PC-9 (cell line): ENCODE results near the gene FFAR3. TPM values are rescaled to one million over a fixed set of nuclear protein-coding genes. Genes with fewer than 3 reads are reported as not detected.
A peak's percentile ranks its signal among the peaks of the same experiment; 100 is the strongest.

Experiments used
- BruUV-seq: library from RNA; stranded (reverse); fragments of 400-500 nt; replicated peaks from 2 replicates; lab custom pipeline; 2021; lab: Mats Ljungman, UMichigan
- CTCF ChIA-PET: fragments of 300-600 bp; sonication (Branson Sonifier 250); formaldehyde crosslinking; loops from one replicate; lab custom pipeline; 2022; ENCODE audit warnings: antibody characterized with exemption; lab: Charles Lee
- POLR2A ChIA-PET: fragments of 300-600 bp; sonication (Branson Sonifier 250); formaldehyde crosslinking; loops from one replicate; lab custom pipeline; 2022; ENCODE audit warnings: antibody characterized with exemption; ENCODE audit not compliant: unreplicated experiment; lab: Charles Lee
- DNase-seq, 2 experiments: peaks; one replicate each; pipeline versions ENCODE4 v3.0.0 to v3.0.0-alpha.2; 2015 to 2022; ENCODE audit warnings: mixed read lengths in 1 of 2
- H2AFZ ChIP-seq: fragments of 200-600 bp; sonication (generic); 2 replicates; pipeline ENCODE4 v1.8.1; 2017; ENCODE audit warnings: antibody characterized with exemption
- H3F3A ChIP-seq: fragments of 200-600 bp; sonication (generic); 2 replicates; pipeline ENCODE4 v1.8.1; 2017; ENCODE audit warnings: antibody characterized with exemption, mild to moderate bottlenecking, low read depth; ENCODE audit not compliant: insufficient read depth
- H3K27ac ChIP-seq: fragments of 200-600 bp; sonication (generic); 2 replicates; pipeline ENCODE4 v1.6.1; 2016; ENCODE audit warnings: mixed run types
- H3K27me3 ChIP-seq: fragments of 200-600 bp; sonication (generic); 2 replicates; pipeline ENCODE4 v1.6.1; 2016; ENCODE audit warnings: low read depth, mixed run types; ENCODE audit not compliant: insufficient read depth
- H3K36me3 ChIP-seq: fragments of 200-600 bp; sonication (generic); 2 replicates; pipeline ENCODE4 v1.6.1; 2016; ENCODE audit warnings: low read depth, mixed run types
- H3K4me1 ChIP-seq: fragments of 200-600 bp; sonication (generic); replicated peaks from 2 replicates; pipeline ENCODE4 v1.6.1; 2016; ENCODE audit warnings: mixed run types; ENCODE audit not compliant: insufficient read depth
- H3K4me2 ChIP-seq: fragments of 200-600 bp; sonication (generic); 2 replicates; pipeline ENCODE4 v1.6.1; 2017; ENCODE audit warnings: mixed run types
- H3K4me3 ChIP-seq: fragments of 200-600 bp; sonication (generic); 2 replicates; pipeline ENCODE4 v1.6.1; 2016; ENCODE audit warnings: mixed run types
- H3K79me2 ChIP-seq: fragments of 200-600 bp; sonication (generic); 2 replicates; pipeline ENCODE4 v1.6.1; 2017; ENCODE audit warnings: low read depth, mixed run types
- H3K9me2 ChIP-seq: fragments of 200-600 bp; sonication (generic); 2 replicates; pipeline ENCODE4 v1.8.1; 2017; ENCODE audit warnings: mild to moderate bottlenecking; ENCODE audit not compliant: insufficient read depth
- H3K9me3 ChIP-seq: fragments of 200-600 bp; sonication (generic); 2 replicates; pipeline ENCODE4 v1.8.1; 2016; ENCODE audit warnings: low read depth; ENCODE audit not compliant: insufficient read depth
- H4K20me1 ChIP-seq: fragments of 200-600 bp; sonication (generic); 2 replicates; pipeline ENCODE4 v1.8.1; 2017; ENCODE audit not compliant: insufficient read depth
- EZH2 ChIP-seq: fragments of 200-600 bp; sonication (generic); IDR thresholded peaks from 2 replicates; pipeline ENCODE4 v1.8.0; 2017; ENCODE audit warnings: antibody characterized with exemption, low read depth
- intact Hi-C: fragments of 100-400 bp; cut with micrococcal nuclease; formaldehyde crosslinking; loops from one replicate; pipeline ENCODE4 v1.10.0; 2022; ENCODE audit not compliant: unreplicated experiment
- total RNA-seq: library from RNA; stranded (reverse); gene quantifications from 2 replicates; pipeline ENCODE4 v1.2.3, GENCODE V29; 2021
- TF ChIP-seq, protein P1 (sequence below): fragments of 200-600 bp; sonication (generic); conservative IDR thresholded peaks from 2 replicates; pipeline ENCODE4 v1.6.1; 2017; ENCODE audit warnings: mixed run types, antibody characterized with exemption, mild to moderate bottlenecking, moderate library complexity

Gene FFAR3
- total RNA-seq, 1 experiment from 2014 or later = not detected

DNA sequence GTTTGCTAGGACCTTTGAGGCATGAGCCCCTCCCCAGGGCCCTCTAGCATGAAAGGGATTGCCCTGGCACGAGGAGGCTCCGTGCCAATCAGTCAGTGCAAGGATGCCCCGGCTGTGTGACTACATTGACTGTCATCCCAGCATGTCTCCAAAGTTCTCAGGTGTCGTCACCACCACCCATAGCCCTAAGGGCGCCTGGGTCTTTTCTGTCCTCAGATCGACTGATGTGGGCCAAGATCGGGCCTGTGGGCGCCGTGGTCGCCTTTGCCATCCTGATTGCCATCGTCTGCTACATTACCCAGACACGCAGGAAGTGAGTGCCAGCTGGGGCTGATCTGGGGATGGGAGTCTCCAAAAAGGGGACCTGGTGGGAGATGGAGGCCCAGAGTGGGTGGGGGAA lies 47.9 kb upstream of the FFAR3 start:
- ChIA-PET POLR2A (no interaction called here), CTCF (no interaction called here)
- intact Hi-C loops = loop anchor here (10.0 kb wide), 1 partner anchor 624 kb away; the partner anchor contains the start of gene LRFN3
- peak; percentile 37 to 63 for DNase-seq
- Histone ChIP-seq H3K4me3 (peak overlapping the region; percentile 86), H3K4me2 (peak overlapping the region; percentile 99), H3K4me1 (peaks cover 74% of the 10 kb centered on the region), H2AFZ (no peak overlapping the region), H3K9me3 (no peaks in the 10 kb centered on the region), H3K9me2 (no peaks in the 10 kb centered on the region), H3K27me3 (no peaks in the 10 kb centered on the region), H3K27ac (peak overlapping the region; percentile 97), H3F3A (peaks cover 62% of the 10 kb centered on the region), H4K20me1 (no peaks in the 10 kb centered on the region), H3K79me2 (peaks cover 46% of the 10 kb centered on the region), H3K36me3 (peaks cover 28% of the 10 kb centered on the region)
- BruUV-seq = no TSS peak
- no peak for TF ChIP-seq EZH2
- TF ChIP-seq, protein P1, sequence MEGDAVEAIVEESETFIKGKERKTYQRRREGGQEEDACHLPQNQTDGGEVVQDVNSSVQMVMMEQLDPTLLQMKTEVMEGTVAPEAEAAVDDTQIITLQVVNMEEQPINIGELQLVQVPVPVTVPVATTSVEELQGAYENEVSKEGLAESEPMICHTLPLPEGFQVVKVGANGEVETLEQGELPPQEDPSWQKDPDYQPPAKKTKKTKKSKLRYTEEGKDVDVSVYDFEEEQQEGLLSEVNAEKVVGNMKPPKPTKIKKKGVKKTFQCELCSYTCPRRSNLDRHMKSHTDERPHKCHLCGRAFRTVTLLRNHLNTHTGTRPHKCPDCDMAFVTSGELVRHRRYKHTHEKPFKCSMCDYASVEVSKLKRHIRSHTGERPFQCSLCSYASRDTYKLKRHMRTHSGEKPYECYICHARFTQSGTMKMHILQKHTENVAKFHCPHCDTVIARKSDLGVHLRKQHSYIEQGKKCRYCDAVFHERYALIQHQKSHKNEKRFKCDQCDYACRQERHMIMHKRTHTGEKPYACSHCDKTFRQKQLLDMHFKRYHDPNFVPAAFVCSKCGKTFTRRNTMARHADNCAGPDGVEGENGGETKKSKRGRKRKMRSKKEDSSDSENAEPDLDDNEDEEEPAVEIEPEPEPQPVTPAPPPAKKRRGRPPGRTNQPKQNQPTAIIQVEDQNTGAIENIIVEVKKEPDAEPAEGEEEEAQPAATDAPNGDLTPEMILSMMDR = no peak

DNA sequence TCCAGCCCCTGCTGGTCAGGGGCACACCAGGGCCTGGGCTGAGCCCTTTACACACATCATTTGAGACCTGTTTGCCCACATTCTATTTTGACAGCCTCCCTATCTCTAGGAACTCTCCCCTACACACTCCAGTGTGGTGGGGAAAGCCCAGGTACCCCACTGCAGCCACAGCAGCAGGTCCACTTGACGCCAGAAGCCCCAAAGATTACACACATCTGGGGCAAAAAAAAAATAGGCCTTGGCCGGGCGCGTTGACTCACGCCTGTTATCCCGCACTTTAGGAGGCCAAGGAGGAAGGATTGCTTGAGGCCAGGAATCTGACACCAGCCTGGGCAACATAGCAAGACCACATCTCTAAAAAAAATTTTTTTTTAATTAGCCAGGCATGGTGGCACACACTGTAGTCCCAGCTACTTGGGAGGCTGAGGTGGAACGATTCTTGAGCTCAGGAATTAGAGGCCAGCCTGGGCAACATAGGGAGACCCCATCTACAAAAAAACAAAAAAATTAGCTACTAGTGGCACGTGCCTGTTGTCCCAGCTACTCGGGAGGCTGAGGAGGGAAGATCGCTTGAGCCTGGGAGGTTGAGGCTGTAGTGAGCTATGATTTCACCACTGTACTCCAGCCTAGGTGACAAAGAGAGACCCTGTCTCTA lies 47.3 kb upstream of the FFAR3 start:
- TF ChIP-seq, protein P1 = no peak
- no peak for TF ChIP-seq EZH2
- BruUV-seq = no TSS peak
- peaks cover 80% of the 10 kb centered on the region for H3K4me1 ChIP-seq
- H2AFZ ChIP-seq = no peak overlapping the region
- DNase-seq = peak; percentile 49 to 85
- peak overlapping the region; percentile 86 for H3K4me3 ChIP-seq
- H3K79me2 ChIP-seq = peaks cover 46% of the 10 kb centered on the region
- H3K9me2 ChIP-seq = no peaks in the 10 kb centered on the region
- no peaks in the 10 kb centered on the region for H3K9me3 ChIP-seq
- ChIA-PET CTCF (interaction anchor here (0.6 kb wide), 2 partner anchors 41 to 56 kb away, joined by 3 read pairs; no protein-coding TSS in a partner anchor), POLR2A (no interaction called here)
- intact Hi-C loops = loop anchor here (10.0 kb wide), 1 partner anchor 624 kb away; the partner anchor contains the start of gene LRFN3
- peaks cover 67% of the 10 kb centered on the region for H3F3A ChIP-seq
- peak overlapping the region; percentile 97 for H3K27ac ChIP-seq
- H3K27me3 ChIP-seq = no peaks in the 10 kb centered on the region
- no peaks in the 10 kb centered on the region for H4K20me1 ChIP-seq
- H3K4me2 ChIP-seq = peak overlapping the region; percentile 99
- peaks cover 28% of the 10 kb centered on the region for H3K36me3 ChIP-seq

DNA sequence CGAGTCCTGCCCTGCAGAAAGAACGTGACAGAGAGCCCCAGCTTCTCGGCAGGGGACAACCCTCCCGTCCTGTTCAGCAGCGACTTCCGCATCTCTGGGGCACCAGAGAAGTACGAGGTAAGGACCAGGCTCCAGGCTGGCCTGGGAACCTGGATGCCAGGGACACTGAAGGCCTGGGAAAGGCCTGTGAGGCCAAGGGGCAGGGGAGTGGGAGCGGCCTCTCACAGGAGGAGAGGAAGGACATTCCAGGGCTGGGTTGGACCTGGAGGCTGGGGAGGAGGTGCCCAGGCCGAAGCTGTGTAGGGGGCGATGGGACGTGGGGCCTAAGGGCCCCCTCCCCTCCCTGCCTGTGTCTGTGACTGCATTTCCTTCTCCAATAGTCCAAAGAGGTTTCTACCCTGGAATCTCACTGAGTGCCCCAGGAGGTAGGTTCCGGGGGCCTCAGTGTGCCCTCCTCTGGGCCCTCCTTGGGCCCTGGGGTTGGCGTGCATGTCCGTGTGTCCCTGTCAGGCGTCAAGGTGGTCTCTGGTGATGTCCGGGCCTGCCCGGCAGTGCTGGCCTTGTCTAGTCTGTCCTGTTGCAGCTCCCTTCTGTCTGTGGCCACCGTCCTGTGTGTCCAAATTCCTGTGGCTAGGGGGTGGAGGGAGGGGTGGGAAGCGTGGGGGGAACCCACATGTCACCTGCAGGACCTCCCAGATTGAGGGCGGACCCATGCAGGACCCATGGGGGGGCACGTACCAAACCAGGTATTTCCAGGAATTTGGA lies 46.2 kb upstream of the FFAR3 start:
- ChIA-PET POLR2A (interaction anchor here (0.6 kb wide), 2 partner anchors 336 to 436 kb away, joined by 4 to 7 read pairs; partner anchors contain the start of genes COX6B1 and LIN37), CTCF (interaction anchor here (0.6 kb wide), 1 partner anchor 429 kb away, joined by 7 read pairs; no protein-coding TSS in a partner anchor)

More for the DNA sequence above, 46.2 kb upstream of the FFAR3 start:
- Histone ChIP-seq H3K4me1 (peaks cover 88% of the 10 kb centered on the region), H3K36me3 (peaks cover 28% of the 10 kb centered on the region), H3K9me3 (no peaks in the 10 kb centered on the region), H2AFZ (no peak overlapping the region), H3F3A (peaks cover 77% of the 10 kb centered on the region), H3K9me2 (no peaks in the 10 kb centered on the region), H3K27me3 (no peaks in the 10 kb centered on the region), H3K79me2 (peaks cover 46% of the 10 kb centered on the region), H3K27ac (peak overlapping the region; percentile 97), H3K4me2 (peak overlapping the region; percentile 99), H3K4me3 (peak overlapping the region; percentile 86), H4K20me1 (no peaks in the 10 kb centered on the region)
- intact Hi-C loops = loop anchor here (10.0 kb wide), 1 partner anchor 623 kb away; the partner anchor contains the start of gene LRFN3
- peak; percentile 60 to 62 for DNase-seq
- TF ChIP-seq EZH2 = no peak
- TF ChIP-seq, protein P1 = no peak
- BruUV-seq = TSS peak; percentile 27
